ENCODE data around the gene DNAJC18.

Gene DNAJC18

GRCh38 chr5:139460455-139460854 is 21.1 kb upstream of the DNAJC18 start:
- in situ Hi-C loops (cut with HindIII; ENCODE audit: low sequenced_read_pairs): no loop called here
- no peak for TF ChIP-seq CTCF (IDR thresholded peaks at IDR 0.05; ENCODE audit: low read depth, low read length, missing control alignments)
- DNase-seq (ENCODE audit: low read depth): no peak
- no peak overlapping the region for H3K4me3 ChIP-seq (ENCODE audit: low read depth, low read length)

GRCh38 chr5:139459451-139459934 is 20.2 kb upstream of the DNAJC18 start:
- no peak for TF ChIP-seq CTCF (IDR thresholded peaks at IDR 0.05; ENCODE audit: low read depth, low read length, missing control alignments)
- DNase-seq (ENCODE audit: low read depth): no peak
- H3K4me3 ChIP-seq (ENCODE audit: low read depth, low read length): no peak overlapping the region
- in situ Hi-C loops (cut with HindIII; ENCODE audit: low sequenced_read_pairs): no loop called here

DNA sequence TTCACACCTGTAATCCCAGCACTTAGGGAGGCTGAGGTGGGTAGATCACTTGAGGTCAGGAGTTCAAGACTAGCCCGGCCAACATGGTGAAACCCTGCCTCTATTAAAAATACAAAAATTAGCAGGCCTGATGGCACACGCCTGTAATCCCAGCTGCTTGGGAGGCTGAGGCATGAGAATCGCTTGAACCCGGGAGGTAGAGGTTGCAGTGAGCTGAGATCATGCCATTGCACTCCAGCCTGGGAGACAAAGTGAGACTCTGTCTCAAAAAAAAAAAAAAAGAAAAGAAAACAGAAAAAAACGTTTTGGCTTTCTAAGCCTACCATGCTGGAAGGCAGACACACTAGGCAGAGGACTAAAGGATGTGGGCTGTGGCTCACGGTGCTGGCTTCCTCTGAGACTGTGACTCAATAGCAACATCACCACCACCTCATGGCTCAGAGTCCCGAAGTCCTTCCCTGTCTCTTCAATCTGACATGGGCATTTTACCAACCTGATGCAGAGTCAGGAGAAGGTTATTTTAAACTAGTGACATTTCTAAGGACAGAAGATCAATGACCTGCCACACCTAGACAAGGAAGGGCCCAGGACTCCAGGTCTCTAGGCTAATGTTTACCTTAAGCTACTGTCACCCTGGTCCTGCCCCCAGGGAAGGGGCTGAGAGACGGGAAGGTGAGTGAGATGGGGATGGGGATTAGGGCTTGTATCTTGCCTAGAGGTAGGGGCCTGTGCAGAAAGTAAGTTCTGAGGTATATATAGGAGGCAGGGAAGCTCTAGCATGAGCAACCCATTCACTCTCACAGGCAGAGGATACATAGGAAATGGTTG is 19.5 kb upstream of the DNAJC18 start:
- DNase-seq (ENCODE audit: low read depth): peak; percentile 66
- H3K4me3 ChIP-seq (ENCODE audit: low read depth, low read length): no peak overlapping the region
- in situ Hi-C loops (cut with HindIII; ENCODE audit: low sequenced_read_pairs): no loop called here
- TF ChIP-seq CTCF (IDR thresholded peaks at IDR 0.05; ENCODE audit: low read depth, low read length, missing control alignments): no peak

GRCh38 chr5:139457653-139458306 is 18.5 kb upstream of the DNAJC18 start:
- TF ChIP-seq CTCF (IDR thresholded peaks at IDR 0.05; ENCODE audit: low read depth, low read length, missing control alignments): no peak
- DNase-seq (ENCODE audit: low read depth): no peak
- in situ Hi-C loops (cut with HindIII; ENCODE audit: low sequenced_read_pairs): no loop called here
- H3K4me3 ChIP-seq (ENCODE audit: low read depth, low read length): no peak overlapping the region

GRCh38 chr5:139457241-139457640 is 17.9 kb upstream of the DNAJC18 start:
- DNase-seq (ENCODE audit: low read depth): no peak
- TF ChIP-seq CTCF (IDR thresholded peaks at IDR 0.05; ENCODE audit: low read depth, low read length, missing control alignments): no peak
- H3K4me3 ChIP-seq (ENCODE audit: low read depth, low read length): no peak overlapping the region
- in situ Hi-C loops (cut with HindIII; ENCODE audit: low sequenced_read_pairs): no loop called here

- H3K4me3 ChIP-seq (ENCODE audit: low read depth, low read length): no peak overlapping the region
- no peak for TF ChIP-seq CTCF (IDR thresholded peaks at IDR 0.05; ENCODE audit: low read depth, low read length, missing control alignments)
- in situ Hi-C loops (cut with HindIII; ENCODE audit: low sequenced_read_pairs): no loop called here
- DNase-seq (ENCODE audit: low read depth): no peak
These were observed 17.5 kb upstream of the DNAJC18 start for GRCh38 chr5:139456776-139457175.
